K562 (cell line): ENCODE measurements around the gene NR1D2. TPM values are rescaled to one million over a fixed set of nuclear protein-coding genes. Genes with fewer than 3 reads are reported as not detected.

Source experiments
- CAMTA2 ChIP-seq: fragments of 250-450 bp; sonication (Bioruptor Pico); conservative IDR thresholded peaks from 2 replicates; pipeline ENCODE4 v1.5.1; 2022
- JUN ChIP-seq, 2 experiments: sonication (generic) in 1 of 2; formaldehyde crosslinking in 1 of 2; IDR thresholded peaks; 2 replicates each; pipeline versions ENCODE4 v1.6.1 to v1.8.0; 2012 to 2022; ENCODE audit warnings: borderline replicate concordance in 2 of 2, mild to moderate bottlenecking in 2 of 2, improper control_type of control experiment in 1 of 2, low read depth in 1 of 2, low read length in 1 of 2, missing genetic modification reagents in 1 of 2
- KLF16 ChIP-seq: IDR thresholded peaks from 2 replicates; pipeline ENCODE4 v1.6.1; 2016; ENCODE audit warnings: antibody characterized with exemption
- MAFF ChIP-seq: IDR thresholded peaks from 2 replicates; pipeline ENCODE4 v1.6.1; 2012; ENCODE audit warnings: low read length, improper control_type of control experiment
- NUFIP1 ChIP-seq: fragments of 450-650 bp; IDR thresholded peaks from 2 replicates; pipeline ENCODE4 v1.6.1; 2018; ENCODE audit not compliant: partially characterized antibody
- WHSC1 ChIP-seq: IDR thresholded peaks from one replicate; pipeline ENCODE4 v1.6.1; 2012; ENCODE audit warnings: low read length, control low read depth, inconsistent platforms
- ZNF121 ChIP-seq: sonication (generic); formaldehyde crosslinking; conservative IDR thresholded peaks from 2 replicates; pipeline ENCODE4 v1.8.0; 2022; ENCODE audit warnings: missing genetic modification reagents
- polyA plus RNA-seq, 8 experiments: library from polyadenylated mRNA; depleted of rRNA in 4 of 8; stranded (reverse) in 5 of 8; unstranded in 3 of 8; fragments of >200 nt; fragmentation: Nextera tagmentation in 2 of 8; fragmentation: Illumina TruSeq in 1 of 8; extraction: Ambion mirVana in 2 of 8; extraction: Trizol in 1 of 8; gene quantifications; 2 replicates each; pipeline versions ENCODE4 v1.2.1 to v1.2.3, GENCODE V29; 2011 to 2014; ENCODE audit warnings: inconsistent platforms in 1 of 8, missing spikeins in 1 of 8
- total RNA-seq, 7 experiments: library from RNA; depleted of rRNA in 6 of 7; stranded (reverse); fragments of >200 nt in 6 of 7; fragmentation: Illumina TruSeq in 2 of 7; extraction: Trizol in 2 of 7; gene quantifications; 2 replicates each; pipeline versions ENCODE4 v1.2.1 to v1.2.3, GENCODE V29; 2011 to 2021; ENCODE audit warnings: low replicate concordance in 1 of 7
- TF ChIP-seq, protein P1 (sequence below): sonication (generic); formaldehyde crosslinking; IDR thresholded peaks from 2 replicates; pipeline ENCODE4 v1.8.0; 2023; ENCODE audit warnings: mild to moderate bottlenecking, missing genetic modification reagents
- TF ChIP-seq, protein P2 (sequence below): fragments of 250-450 bp; sonication (Bioruptor Pico); IDR thresholded peaks from 2 replicates; pipeline ENCODE4 v1.5.0; 2020; ENCODE audit warnings: mild to moderate bottlenecking, borderline replicate concordance
- TF ChIP-seq, protein P3 (sequence below): sonication (generic); formaldehyde crosslinking; IDR thresholded peaks from 2 replicates; pipeline ENCODE4 v1.8.1; 2023; ENCODE audit warnings: missing genetic modification reagents, mild to moderate bottlenecking, borderline replicate concordance
- TF ChIP-seq, protein P4 (sequence below): sonication (generic); formaldehyde crosslinking; IDR thresholded peaks from 2 replicates; pipeline ENCODE4 v1.8.1; 2023; ENCODE audit warnings: mild to moderate bottlenecking, missing genetic modification reagents, moderate library complexity
- TF ChIP-seq, protein P5 (sequence below): sonication (generic); formaldehyde crosslinking; IDR thresholded peaks from 2 replicates; pipeline ENCODE4 v1.8.0; 2023; ENCODE audit warnings: mild to moderate bottlenecking, missing genetic modification reagents

The NR1D2 gene
- total and polyA plus RNA-seq, 9 of the 15 experiments (the other 6 are each of a cell fraction or from before 2014, with no cell fraction given), result 1.2 to 5.5 (median 2.9) TPM

DNA sequence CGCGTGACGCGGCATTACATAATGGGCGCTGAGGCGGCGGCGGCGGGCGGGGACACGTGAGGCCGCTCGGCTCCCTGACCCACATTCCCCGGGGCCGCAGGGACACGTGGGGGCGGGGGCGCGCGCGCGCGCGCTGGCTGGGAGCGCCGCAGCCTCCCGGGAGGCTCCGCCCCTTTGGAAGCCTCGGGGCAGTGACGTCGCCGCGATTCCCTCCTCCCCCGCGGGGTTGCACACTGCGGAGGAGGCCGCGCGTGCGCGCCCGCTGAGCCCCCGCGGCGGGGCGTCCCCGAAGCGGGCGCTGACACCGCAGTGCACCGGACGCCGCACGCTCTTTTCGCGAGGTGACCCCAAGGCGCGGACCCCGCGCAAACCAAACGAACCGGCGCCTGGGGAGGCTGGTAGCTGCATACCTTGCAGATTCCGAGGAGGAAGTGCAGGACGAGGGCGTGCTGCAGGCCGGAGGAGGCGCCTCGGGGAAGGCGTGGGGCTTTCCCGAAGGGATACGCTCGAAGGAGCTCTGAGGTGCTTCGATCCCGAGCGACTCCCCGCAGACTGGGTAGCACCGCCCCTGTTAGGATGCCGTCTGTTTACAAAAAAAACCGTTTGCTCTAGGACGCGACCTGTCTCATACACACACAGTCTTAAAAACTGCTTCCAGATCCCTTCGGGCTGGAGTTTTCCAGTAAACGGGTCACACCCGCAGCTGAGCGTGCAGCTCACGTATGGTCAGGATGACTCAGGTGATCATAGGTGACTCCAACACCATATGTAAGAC, 1.0 kb downstream of the NR1D2 start (continued):
- TF ChIP-seq KLF16 (peak; percentile 47; the same call in 1 of the 2 replicates), JUN (IDR thresholded peaks at IDR 0.05; ENCODE audit: borderline replicate concordance, low read depth, low read length) (peak; percentile 7), JUN (CRISPR knock-in tag; IDR thresholded peaks at IDR 0.05; ENCODE audit: borderline replicate concordance) (0 out of 2 replicates have a peak, but pooled peaks have one; percentile 84), ZNF121 (no peak), MAFF (peak; percentile 33; the same call in 1 of the 2 replicates), CAMTA2 (CRISPR knock-in tag) (0 out of 2 replicates have a peak, but pooled peaks have one; percentile 19), WHSC1 (no peak), NUFIP1 (peak; percentile 82)
- TF ChIP-seq, protein P1, sequence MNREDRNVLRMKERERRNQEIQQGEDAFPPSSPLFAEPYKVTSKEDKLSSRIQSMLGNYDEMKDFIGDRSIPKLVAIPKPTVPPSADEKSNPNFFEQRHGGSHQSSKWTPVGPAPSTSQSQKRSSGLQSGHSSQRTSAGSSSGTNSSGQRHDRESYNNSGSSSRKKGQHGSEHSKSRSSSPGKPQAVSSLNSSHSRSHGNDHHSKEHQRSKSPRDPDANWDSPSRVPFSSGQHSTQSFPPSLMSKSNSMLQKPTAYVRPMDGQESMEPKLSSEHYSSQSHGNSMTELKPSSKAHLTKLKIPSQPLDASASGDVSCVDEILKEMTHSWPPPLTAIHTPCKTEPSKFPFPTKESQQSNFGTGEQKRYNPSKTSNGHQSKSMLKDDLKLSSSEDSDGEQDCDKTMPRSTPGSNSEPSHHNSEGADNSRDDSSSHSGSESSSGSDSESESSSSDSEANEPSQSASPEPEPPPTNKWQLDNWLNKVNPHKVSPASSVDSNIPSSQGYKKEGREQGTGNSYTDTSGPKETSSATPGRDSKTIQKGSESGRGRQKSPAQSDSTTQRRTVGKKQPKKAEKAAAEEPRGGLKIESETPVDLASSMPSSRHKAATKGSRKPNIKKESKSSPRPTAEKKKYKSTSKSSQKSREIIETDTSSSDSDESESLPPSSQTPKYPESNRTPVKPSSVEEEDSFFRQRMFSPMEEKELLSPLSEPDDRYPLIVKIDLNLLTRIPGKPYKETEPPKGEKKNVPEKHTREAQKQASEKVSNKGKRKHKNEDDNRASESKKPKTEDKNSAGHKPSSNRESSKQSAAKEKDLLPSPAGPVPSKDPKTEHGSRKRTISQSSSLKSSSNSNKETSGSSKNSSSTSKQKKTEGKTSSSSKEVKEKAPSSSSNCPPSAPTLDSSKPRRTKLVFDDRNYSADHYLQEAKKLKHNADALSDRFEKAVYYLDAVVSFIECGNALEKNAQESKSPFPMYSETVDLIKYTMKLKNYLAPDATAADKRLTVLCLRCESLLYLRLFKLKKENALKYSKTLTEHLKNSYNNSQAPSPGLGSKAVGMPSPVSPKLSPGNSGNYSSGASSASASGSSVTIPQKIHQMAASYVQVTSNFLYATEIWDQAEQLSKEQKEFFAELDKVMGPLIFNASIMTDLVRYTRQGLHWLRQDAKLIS (CRISPR knock-in tag), result no peak
- TF ChIP-seq, protein P2, sequence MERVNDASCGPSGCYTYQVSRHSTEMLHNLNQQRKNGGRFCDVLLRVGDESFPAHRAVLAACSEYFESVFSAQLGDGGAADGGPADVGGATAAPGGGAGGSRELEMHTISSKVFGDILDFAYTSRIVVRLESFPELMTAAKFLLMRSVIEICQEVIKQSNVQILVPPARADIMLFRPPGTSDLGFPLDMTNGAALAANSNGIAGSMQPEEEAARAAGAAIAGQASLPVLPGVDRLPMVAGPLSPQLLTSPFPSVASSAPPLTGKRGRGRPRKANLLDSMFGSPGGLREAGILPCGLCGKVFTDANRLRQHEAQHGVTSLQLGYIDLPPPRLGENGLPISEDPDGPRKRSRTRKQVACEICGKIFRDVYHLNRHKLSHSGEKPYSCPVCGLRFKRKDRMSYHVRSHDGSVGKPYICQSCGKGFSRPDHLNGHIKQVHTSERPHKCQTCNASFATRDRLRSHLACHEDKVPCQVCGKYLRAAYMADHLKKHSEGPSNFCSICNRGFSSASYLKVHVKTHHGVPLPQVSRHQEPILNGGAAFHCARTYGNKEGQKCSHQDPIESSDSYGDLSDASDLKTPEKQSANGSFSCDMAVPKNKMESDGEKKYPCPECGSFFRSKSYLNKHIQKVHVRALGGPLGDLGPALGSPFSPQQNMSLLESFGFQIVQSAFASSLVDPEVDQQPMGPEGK (CRISPR knock-in tag), result no peak
- TF ChIP-seq, protein P3, sequence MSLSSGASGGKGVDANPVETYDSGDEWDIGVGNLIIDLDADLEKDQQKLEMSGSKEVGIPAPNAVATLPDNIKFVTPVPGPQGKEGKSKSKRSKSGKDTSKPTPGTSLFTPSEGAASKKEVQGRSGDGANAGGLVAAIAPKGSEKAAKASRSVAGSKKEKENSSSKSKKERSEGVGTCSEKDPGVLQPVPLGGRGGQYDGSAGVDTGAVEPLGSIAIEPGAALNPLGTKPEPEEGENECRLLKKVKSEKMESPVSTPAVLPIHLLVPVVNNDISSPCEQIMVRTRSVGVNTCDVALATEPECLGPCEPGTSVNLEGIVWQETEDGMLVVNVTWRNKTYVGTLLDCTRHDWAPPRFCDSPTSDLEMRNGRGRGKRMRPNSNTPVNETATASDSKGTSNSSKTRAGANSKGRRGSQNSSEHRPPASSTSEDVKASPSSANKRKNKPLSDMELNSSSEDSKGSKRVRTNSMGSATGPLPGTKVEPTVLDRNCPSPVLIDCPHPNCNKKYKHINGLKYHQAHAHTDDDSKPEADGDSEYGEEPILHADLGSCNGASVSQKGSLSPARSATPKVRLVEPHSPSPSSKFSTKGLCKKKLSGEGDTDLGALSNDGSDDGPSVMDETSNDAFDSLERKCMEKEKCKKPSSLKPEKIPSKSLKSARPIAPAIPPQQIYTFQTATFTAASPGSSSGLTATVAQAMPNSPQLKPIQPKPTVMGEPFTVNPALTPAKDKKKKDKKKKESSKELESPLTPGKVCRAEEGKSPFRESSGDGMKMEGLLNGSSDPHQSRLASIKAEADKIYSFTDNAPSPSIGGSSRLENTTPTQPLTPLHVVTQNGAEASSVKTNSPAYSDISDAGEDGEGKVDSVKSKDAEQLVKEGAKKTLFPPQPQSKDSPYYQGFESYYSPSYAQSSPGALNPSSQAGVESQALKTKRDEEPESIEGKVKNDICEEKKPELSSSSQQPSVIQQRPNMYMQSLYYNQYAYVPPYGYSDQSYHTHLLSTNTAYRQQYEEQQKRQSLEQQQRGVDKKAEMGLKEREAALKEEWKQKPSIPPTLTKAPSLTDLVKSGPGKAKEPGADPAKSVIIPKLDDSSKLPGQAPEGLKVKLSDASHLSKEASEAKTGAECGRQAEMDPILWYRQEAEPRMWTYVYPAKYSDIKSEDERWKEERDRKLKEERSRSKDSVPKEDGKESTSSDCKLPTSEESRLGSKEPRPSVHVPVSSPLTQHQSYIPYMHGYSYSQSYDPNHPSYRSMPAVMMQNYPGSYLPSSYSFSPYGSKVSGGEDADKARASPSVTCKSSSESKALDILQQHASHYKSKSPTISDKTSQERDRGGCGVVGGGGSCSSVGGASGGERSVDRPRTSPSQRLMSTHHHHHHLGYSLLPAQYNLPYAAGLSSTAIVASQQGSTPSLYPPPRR (CRISPR knock-in tag), result no peak
- TF ChIP-seq, protein P4, sequence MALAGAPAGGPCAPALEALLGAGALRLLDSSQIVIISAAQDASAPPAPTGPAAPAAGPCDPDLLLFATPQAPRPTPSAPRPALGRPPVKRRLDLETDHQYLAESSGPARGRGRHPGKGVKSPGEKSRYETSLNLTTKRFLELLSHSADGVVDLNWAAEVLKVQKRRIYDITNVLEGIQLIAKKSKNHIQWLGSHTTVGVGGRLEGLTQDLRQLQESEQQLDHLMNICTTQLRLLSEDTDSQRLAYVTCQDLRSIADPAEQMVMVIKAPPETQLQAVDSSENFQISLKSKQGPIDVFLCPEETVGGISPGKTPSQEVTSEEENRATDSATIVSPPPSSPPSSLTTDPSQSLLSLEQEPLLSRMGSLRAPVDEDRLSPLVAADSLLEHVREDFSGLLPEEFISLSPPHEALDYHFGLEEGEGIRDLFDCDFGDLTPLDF, result peak; percentile 95
- TF ChIP-seq, protein P5, sequence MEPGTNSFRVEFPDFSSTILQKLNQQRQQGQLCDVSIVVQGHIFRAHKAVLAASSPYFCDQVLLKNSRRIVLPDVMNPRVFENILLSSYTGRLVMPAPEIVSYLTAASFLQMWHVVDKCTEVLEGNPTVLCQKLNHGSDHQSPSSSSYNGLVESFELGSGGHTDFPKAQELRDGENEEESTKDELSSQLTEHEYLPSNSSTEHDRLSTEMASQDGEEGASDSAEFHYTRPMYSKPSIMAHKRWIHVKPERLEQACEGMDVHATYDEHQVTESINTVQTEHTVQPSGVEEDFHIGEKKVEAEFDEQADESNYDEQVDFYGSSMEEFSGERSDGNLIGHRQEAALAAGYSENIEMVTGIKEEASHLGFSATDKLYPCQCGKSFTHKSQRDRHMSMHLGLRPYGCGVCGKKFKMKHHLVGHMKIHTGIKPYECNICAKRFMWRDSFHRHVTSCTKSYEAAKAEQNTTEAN, result peak; percentile 95; the same call in 1 of the 2 replicates
